Medulla oblongata (tissue), 1 donor: ENCODE measurements around the gene ZNF358.

Experiments used
- DNase-seq: peaks from one replicate; pipeline ENCODE4 v3.0.0-alpha.2; 2015; ENCODE audit errors: extremely low spot score

ZNF358 gene

GRCh38 chr19:7489609-7490044, 26.3 kb upstream of the ZNF358 start:
- no peak for DNase-seq

- DNase-seq, result no peak
These were observed 23.8 kb upstream of the ZNF358 start for GRCh38 chr19:7492142-7492541.

GRCh38 chr19:7492558-7492957, 23.3 kb upstream of the ZNF358 start:
- DNase-seq, result no peak

- DNase-seq, result peak; percentile 95
These were observed 21.3 kb upstream of the ZNF358 start for GRCh38 chr19:7494416-7495098.

GRCh38 chr19:7497292-7497691, 18.6 kb upstream of the ZNF358 start:
- no peak for DNase-seq

- DNase-seq, result peak; percentile 63
These were observed 15.0 kb upstream of the ZNF358 start for GRCh38 chr19:7500811-7501450.

GRCh38 chr19:7502552-7502951, 13.4 kb upstream of the ZNF358 start:
- no peak for DNase-seq

GRCh38 chr19:7504684-7505083, 11.2 kb upstream of the ZNF358 start:
- no peak for DNase-seq

- DNase-seq, result no peak
These were observed 10.6 kb upstream of the ZNF358 start for GRCh38 chr19:7505288-7505681.

- no peak for DNase-seq
These were observed 10.1 kb upstream of the ZNF358 start for GRCh38 chr19:7505682-7506384.

- no peak for DNase-seq
These were observed 9.2 kb upstream of the ZNF358 start for GRCh38 chr19:7506385-7507328.

- DNase-seq, result no peak
These were observed 8.0 kb upstream of the ZNF358 start for GRCh38 chr19:7507884-7508283.

- no peak for DNase-seq
These were observed 6.3 kb upstream of the ZNF358 start for GRCh38 chr19:7509625-7510024.

- DNase-seq, result no peak
These were observed 3.5 kb upstream of the ZNF358 start for GRCh38 chr19:7512400-7512851.

GRCh38 chr19:7513809-7514642, 1.9 kb upstream of the ZNF358 start:
- DNase-seq, result no peak

- peak; percentile 19 for DNase-seq
These were observed 726 bp upstream of the ZNF358 start for GRCh38 chr19:7515110-7515644.

GRCh38 chr19:7516333-7516732, 430 bp downstream of the ZNF358 start:
- no peak for DNase-seq

GRCh38 chr19:7516878-7517277, 975 bp downstream of the ZNF358 start:
- DNase-seq, result no peak

- no peak for DNase-seq
These were observed 3.6 kb downstream of the ZNF358 start for GRCh38 chr19:7519361-7520130.
